HUES48 (cell line): Measurements from ENCODE around the gene TUBB3.
"Not testable (repeated sequence)": the region's sequence is repeated elsewhere in the genome, so short reads cannot be mapped to it uniquely, and the experiment has no call there.

Source experiments
- H3K27ac ChIP-seq: one replicate; pipeline ENCODE4 v1.7.0; 2013; ENCODE audit warnings: low read depth, low read length, inconsistent platforms
- H3K27me3 ChIP-seq: 2 replicates; pipeline ENCODE4 v1.6.1; 2013; ENCODE audit warnings: mild to moderate bottlenecking, low read length; ENCODE audit not compliant: control insufficient read depth, insufficient read depth
- H3K36me3 ChIP-seq: 2 replicates; pipeline ENCODE4 v1.6.1; 2013; ENCODE audit warnings: low read length; ENCODE audit not compliant: control insufficient read depth, insufficient read depth
- H3K4me1 ChIP-seq: 2 replicates; pipeline ENCODE4 v1.6.1; 2013; ENCODE audit warnings: mild to moderate bottlenecking, low read length; ENCODE audit not compliant: control insufficient read depth, insufficient read depth
- H3K4me3 ChIP-seq: 2 replicates; pipeline ENCODE4 v1.5.1; 2013; ENCODE audit warnings: mild to moderate bottlenecking, low read depth, low read length
- H3K9ac ChIP-seq: 2 replicates; pipeline ENCODE4 v1.6.1; 2013; ENCODE audit warnings: mild to moderate bottlenecking, low read depth, low read length, moderate library complexity
- H3K9me3 ChIP-seq: 2 replicates; pipeline ENCODE4 v1.6.1; 2013; ENCODE audit warnings: low read length; ENCODE audit not compliant: control insufficient read depth, insufficient read depth

The TUBB3 gene

DNA sequence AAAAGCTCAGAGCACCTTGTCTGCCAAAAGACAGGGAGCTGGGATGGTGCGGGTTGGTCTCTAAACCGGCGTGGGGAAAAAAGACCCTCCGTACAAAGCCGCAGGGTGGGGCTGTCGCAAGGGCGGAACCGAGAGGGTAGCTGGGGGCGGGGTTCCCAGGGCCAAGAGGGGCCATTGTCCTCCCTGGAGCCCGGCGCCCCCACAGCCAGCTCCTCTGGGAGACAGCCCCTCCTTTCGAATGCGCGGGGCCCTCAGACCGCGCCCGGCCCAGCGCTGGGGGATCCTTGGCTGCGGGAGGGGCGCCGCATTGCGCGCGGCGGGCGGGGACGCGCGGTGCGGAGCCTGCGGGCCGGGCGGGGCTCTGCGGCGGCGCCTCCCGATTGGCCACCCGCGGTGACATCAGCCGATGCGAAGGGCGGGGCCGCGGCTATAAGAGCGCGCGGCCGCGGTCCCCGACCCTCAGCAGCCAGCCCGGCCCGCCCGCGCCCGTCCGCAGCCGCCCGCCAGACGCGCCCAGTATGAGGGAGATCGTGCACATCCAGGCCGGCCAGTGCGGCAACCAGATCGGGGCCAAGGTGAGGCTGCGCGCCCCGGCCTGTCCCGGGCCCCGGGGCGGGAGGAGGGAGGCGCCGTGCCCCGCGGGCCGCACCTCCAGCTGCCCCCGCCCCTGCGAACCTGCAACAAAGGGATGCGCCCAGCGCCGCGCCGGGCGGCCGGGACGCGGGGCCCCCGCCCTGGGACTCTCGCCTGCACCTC, at the start of gene TUBB3:
TSS of gene TUBB3 (plus strand) at position 459 of the 756 bp plus-strand sequence. CDS start at position 519, 60 bp downstream.
- peak within 1 kb of the TSS; percentile 76 for H3K4me3 ChIP-seq
- no peaks in the 10 kb centered on the region for H3K9me3 ChIP-seq
- peaks cover 29% of the 10 kb centered on the region for H3K27me3 ChIP-seq
- H3K4me1 ChIP-seq: peaks cover 6% of the 10 kb centered on the region
- H3K27ac ChIP-seq: peak within 1 kb of the TSS; percentile 91
- peak within 1 kb of the TSS; percentile 50; the same call in 1 of the 2 replicates for H3K9ac ChIP-seq
- no peaks in the 10 kb centered on the region; the same call in 1 of the 2 replicates for H3K36me3 ChIP-seq

DNA sequence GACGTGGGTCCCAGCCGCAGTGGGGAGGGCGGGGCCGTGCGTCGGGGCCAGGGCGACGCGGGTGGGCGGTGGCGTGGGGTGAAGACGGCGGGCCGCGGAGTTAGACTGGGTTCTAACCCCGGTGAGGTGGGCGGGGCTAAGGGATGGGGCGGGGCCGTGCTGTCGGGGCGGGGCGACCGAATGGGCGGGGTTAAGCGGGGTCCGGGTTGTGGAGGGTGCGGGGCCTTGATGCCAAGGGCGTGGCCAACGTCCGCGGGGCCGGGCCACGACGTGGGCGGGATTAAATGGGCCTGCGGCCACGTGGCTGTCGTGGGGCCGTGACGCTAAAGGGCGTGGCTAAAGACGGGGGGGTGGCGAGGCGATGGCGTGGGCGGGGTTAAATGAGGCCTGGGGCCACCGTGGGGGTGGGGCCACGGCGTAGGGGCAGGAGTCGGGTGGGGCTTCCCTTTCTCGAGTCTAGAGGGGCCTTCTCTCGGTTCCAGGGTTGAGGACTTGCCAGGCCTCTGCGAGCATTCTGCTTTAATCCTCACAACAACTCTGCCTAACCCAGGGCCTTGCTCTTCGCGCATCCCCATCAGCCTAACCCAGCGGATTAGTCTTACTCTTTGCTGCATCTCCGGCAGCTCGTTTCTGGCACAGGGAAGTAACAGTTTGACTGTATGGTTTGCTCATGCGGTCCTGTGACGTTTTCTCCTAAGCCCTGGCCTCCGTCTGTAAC, 49.0 kb upstream of the TUBB3 start:
- H3K9me3 ChIP-seq: peaks cover 4% of the 10 kb centered on the region
- peak overlapping the region; percentile 94 for H3K4me3 ChIP-seq
- no peaks in the 10 kb centered on the region for H3K4me1 ChIP-seq
- H3K9ac ChIP-seq: 0 out of 2 replicates have a peak overlapping the region, but pooled peaks have one; percentile 31
- peaks cover 26% of the 10 kb centered on the region for H3K36me3 ChIP-seq
- H3K27me3 ChIP-seq: no peaks in the 10 kb centered on the region
- H3K27ac ChIP-seq: peak overlapping the region; percentile 100

GRCh38 chr16:89879123-89879522, 44.0 kb upstream of the TUBB3 start:
- H3K27me3 ChIP-seq, H3K4me3 ChIP-seq, H3K9me3 ChIP-seq, H3K9ac ChIP-seq, H3K4me1 ChIP-seq, H3K27ac ChIP-seq: not testable (repeated sequence)
- peaks cover 53% of the 10 kb centered on the region for H3K36me3 ChIP-seq

DNA sequence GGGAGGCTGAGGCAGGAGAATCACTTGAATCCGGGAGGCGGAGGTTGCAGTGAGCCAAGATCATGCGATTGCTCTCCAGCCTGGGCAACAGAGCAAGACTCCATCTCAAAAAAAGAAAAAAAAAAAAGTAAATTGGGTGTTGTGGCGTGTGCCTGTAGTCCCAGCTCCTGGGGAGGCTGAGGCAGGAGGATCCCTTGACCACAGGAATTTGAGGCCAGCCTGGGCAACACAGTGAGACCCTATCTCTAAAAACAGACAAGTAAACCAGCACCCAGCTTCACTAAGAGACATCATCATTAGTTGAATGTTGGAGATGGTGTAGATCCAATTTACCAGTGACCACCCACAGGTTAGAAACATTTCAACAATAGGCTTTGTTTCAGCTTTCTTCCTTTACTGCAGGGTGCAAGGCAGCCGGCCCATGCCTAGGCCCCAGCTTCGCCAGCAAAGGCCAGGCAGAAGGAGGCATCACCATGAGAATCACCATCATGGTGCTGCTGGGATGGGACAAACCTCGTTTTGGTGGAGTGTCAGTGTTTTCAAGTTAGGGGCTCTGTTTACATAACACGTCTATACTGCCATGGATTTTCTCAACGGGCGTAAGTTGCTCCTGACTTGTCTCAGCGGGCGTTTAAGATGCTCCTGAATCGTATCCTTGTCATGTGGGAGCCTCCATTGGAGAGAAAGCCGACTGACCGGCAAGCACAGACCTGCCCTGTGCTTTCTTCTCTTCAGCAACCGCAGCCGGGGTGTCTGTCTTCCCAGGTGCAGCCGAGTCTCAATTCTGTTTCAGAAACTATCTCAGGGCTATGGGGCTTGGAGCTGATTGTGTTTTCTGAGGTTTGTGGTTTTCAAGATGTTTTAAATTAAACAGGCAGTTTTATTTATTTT, 42.4 kb upstream of the TUBB3 start:
- H3K27ac ChIP-seq: no peak overlapping the region

GRCh38 chr16:89881368-89881730, 41.8 kb upstream of the TUBB3 start:
- Histone ChIP-seq H3K9me3 (no peaks in the 10 kb centered on the region), H3K36me3 (peaks cover 49% of the 10 kb centered on the region), H3K4me3 (no peak overlapping the region), H3K9ac (no peak overlapping the region), H3K27me3 (no peaks in the 10 kb centered on the region), H3K27ac (no peak overlapping the region), H3K4me1 (no peaks in the 10 kb centered on the region)

More for the DNA sequence above, 42.4 kb upstream of the TUBB3 start:
- no peak overlapping the region for H3K4me3 ChIP-seq
- H3K36me3 ChIP-seq: peaks cover 55% of the 10 kb centered on the region
- peaks cover 4% of the 10 kb centered on the region for H3K9me3 ChIP-seq
- H3K9ac ChIP-seq: no peak overlapping the region
- H3K4me1 ChIP-seq: no peaks in the 10 kb centered on the region
- no peaks in the 10 kb centered on the region for H3K27me3 ChIP-seq

DNA sequence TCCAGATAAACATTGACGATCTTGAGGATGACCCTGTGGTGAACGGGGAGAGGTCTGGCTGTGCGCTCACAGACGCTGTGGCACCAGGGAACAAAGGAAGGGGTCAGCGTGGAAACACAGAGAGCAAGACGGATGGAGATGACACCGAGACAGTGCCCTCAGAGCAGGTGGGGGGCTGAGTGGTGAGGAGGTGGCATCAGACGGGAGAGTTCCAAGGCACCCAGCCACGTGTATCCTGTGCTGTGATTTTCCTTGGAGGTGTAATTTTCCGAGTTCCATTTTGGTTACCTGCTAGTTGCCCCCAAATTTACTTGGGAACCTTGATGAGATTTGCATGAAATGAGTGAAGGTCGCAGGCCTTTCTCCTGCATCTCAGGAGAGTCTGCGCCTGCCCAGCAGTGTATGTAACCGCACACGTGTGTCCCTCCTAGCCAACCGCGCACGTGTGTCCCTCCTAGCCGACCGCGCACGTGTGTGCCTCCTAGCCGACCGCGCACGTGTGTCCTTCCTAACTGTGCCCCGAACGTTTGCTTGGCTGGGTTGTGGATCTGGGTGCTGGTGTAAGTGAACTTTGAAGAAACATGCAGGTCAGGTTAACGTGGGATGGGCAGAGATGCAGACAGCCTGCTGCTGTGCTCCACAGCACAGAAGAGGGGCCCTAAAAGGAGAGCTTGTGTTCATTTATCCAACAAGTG, 39.6 kb upstream of the TUBB3 start:
- H3K4me3 ChIP-seq: no peak overlapping the region
- peaks cover 63% of the 10 kb centered on the region for H3K36me3 ChIP-seq
- no peak overlapping the region for H3K27ac ChIP-seq

DNA sequence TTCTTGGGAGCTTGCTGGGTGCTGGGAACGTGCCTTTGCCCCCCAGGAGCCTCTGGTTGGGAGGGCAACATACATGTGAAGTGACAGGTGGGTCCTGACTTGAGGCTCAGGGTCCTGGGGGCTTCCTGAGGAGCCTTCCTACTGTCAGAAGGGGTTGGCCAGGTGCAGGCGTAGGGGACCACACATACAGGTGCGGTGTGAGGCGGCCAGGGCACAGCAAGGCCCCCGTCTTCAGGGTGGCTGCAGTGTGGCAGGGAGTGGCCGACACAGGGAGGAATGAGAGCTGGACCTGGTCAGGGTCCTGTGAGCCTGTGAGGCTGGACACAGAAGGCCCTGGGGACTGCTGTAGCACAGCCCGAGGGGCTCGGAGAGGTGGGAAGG, 39.1 kb upstream of the TUBB3 start:
- no peak overlapping the region for H3K9ac ChIP-seq
- H3K4me1 ChIP-seq: no peaks in the 10 kb centered on the region
- no peak overlapping the region for H3K4me3 ChIP-seq
- H3K36me3 ChIP-seq: peaks cover 59% of the 10 kb centered on the region
- H3K9me3 ChIP-seq: no peaks in the 10 kb centered on the region
- H3K27me3 ChIP-seq: no peaks in the 10 kb centered on the region
- H3K27ac ChIP-seq: no peak overlapping the region

More for the DNA sequence above, 39.6 kb upstream of the TUBB3 start:
- Histone ChIP-seq H3K9me3 (no peaks in the 10 kb centered on the region), H3K4me1 (no peaks in the 10 kb centered on the region), H3K9ac (no peak overlapping the region), H3K27me3 (no peaks in the 10 kb centered on the region)

GRCh38 chr16:89887243-89887642, 35.9 kb upstream of the TUBB3 start:
- Histone ChIP-seq H3K36me3 (peaks cover 71% of the 10 kb centered on the region), H3K9ac (no peak overlapping the region), H3K27ac (no peak overlapping the region), H3K4me1 (no peaks in the 10 kb centered on the region), H3K27me3 (no peaks in the 10 kb centered on the region), H3K9me3 (no peaks in the 10 kb centered on the region), H3K4me3 (no peak overlapping the region)

- Histone ChIP-seq H3K9me3 (no peaks in the 10 kb centered on the region), H3K4me1 (no peaks in the 10 kb centered on the region), H3K36me3 (peaks cover 75% of the 10 kb centered on the region), H3K9ac (no peak overlapping the region), H3K4me3 (no peak overlapping the region), H3K27me3 (no peaks in the 10 kb centered on the region), H3K27ac (no peak overlapping the region)
Observed at GRCh38 chr16:89890200-89890599, 32.9 kb upstream of the TUBB3 start.

DNA sequence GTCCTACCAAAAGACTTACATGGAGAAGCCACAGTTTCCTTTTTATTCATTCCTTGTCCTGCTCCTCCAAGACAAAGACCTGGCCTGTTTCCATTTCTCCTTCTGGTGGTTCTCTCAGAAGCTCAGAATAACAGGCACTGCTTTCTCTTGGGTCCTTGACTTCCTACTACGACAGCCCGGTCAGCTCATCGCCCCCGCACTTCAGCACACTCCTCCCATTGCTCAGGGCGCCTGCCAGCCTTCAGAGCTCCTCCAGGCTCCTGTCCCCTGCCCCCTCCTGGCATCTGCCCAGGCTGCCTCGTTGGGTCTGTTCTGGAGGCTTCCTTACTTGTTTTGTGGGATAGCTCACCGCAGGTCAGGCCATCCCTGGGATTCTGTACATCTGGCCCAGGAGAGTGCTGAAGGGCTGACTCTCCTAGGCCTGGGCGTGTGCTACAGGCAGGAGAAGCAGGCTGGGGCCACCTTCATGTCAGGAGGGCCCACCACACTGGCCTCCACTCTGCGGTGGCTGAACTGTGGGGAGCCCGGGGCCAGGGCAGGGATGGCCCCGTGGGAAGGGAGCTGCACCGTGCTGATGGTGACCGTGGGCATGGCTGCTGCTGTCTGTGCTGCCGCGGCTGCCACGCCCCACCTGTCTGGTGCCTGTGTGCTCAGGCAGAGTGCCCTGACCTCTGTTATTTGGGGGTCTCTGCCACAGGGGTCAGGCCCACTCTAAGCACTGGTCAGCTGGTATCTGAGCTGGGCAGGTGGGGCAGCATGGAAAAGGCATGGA, 32.1 kb upstream of the TUBB3 start:
- no peaks in the 10 kb centered on the region for H3K27me3 ChIP-seq
- no peak overlapping the region for H3K27ac ChIP-seq
- H3K9ac ChIP-seq: no peak overlapping the region
- no peaks in the 10 kb centered on the region for H3K4me1 ChIP-seq
- H3K36me3 ChIP-seq: peaks cover 76% of the 10 kb centered on the region
- no peaks in the 10 kb centered on the region for H3K9me3 ChIP-seq
- H3K4me3 ChIP-seq: no peak overlapping the region
